HEK293 (cell line): Measurements from ENCODE around the gene BBS9.

ENCODE experiments used
- CTCF ChIA-PET: fragments of 350-600 bp; formaldehyde crosslinking; extraction: SDS; loops from one replicate; lab custom pipeline; 2021; ENCODE audit warnings: antibody characterized with exemption; lab: Yijun Ruan, JAX
- POLR2A ChIA-PET: fragments of 300-600 bp; formaldehyde crosslinking; extraction: SDS; loops from one replicate; lab custom pipeline; 2020; ENCODE audit warnings: antibody characterized with exemption, inconsistent platforms; lab: Yijun Ruan, JAX
- H3K27ac ChIP-seq: fragments of 200-500 bp; sonication (Bioruptor generic); 2 replicates; pipeline ENCODE4 v1.5.1; 2014; ENCODE audit warnings: low read depth, low read length, control low read depth, inconsistent platforms; ENCODE audit errors: extremely low read depth
- H3K36me3 ChIP-seq, 2 experiments: fragments of 200-500 bp in 1 of 2; sonication (Bioruptor generic) in 1 of 2; 1 replicate in 1 of 2; 2 replicates in 1 of 2; pipeline ENCODE4 v1.5.1; 2014 to 2017; ENCODE audit warnings: inconsistent platforms in 2 of 2, low read length in 2 of 2; ENCODE audit not compliant: control insufficient read depth in 2 of 2, insufficient read depth in 1 of 2
- H3K4me1 ChIP-seq: fragments of 200-500 bp; sonication (Bioruptor generic); 2 replicates; pipeline ENCODE4 v1.5.1; 2014; ENCODE audit warnings: mild to moderate bottlenecking, low read length, inconsistent platforms; ENCODE audit not compliant: control insufficient read depth, insufficient read depth
- H3K4me3 ChIP-seq: 2 replicates; pipeline ENCODE4 v1.5.1; 2011; ENCODE audit warnings: low read depth, mild to moderate bottlenecking, control low read depth, low read length, moderate library complexity
- H3K9me3 ChIP-seq: fragments of 200-500 bp; sonication (Bioruptor generic); 2 replicates; pipeline ENCODE4 v1.5.1; 2014; ENCODE audit warnings: low read depth, low read length, inconsistent platforms; ENCODE audit not compliant: control insufficient read depth, insufficient read depth
- BCL11B ChIP-seq: fragments of 450-650 bp; formaldehyde crosslinking; IDR thresholded peaks from 2 replicates; pipeline ENCODE4 v1.5.1; 2016; ENCODE audit warnings: low read depth, missing biosample characterization, missing genetic modification characterization
- GLI2 ChIP-seq: fragments of 450-650 bp; formaldehyde crosslinking; IDR thresholded peaks from 2 replicates; pipeline ENCODE4; 2017; ENCODE audit warnings: missing biosample characterization, missing genetic modification characterization, low read depth, borderline replicate concordance
- KLF16 ChIP-seq: fragments of 450-650 bp; formaldehyde crosslinking; IDR thresholded peaks from 2 replicates; pipeline ENCODE4 v1.5.1; 2017; ENCODE audit warnings: missing biosample characterization, missing genetic modification characterization
- PRDM1 ChIP-seq: fragments of 450-650 bp; formaldehyde crosslinking; IDR thresholded peaks from 2 replicates; pipeline ENCODE4; 2016; ENCODE audit warnings: missing biosample characterization, missing genetic modification characterization
- SETDB1 ChIP-seq: IDR thresholded peaks from one replicate; pipeline ENCODE4 v1.6.1; 2017; ENCODE audit warnings: mild to moderate bottlenecking, low read length, moderate library complexity, mixed read lengths; ENCODE audit not compliant: insufficient read length
- YY1 ChIP-seq: fragments of 450-650 bp; formaldehyde crosslinking; IDR thresholded peaks from 2 replicates; pipeline ENCODE4 v1.5.1; 2018; ENCODE audit warnings: missing biosample characterization, missing genetic modification characterization
- ZNF10 ChIP-seq: fragments of 450-650 bp; formaldehyde crosslinking; IDR thresholded peaks from 2 replicates; pipeline ENCODE4 v1.5.1; 2017; ENCODE audit warnings: missing biosample characterization, missing genetic modification characterization
- ZNF155 ChIP-seq: fragments of 450-650 bp; formaldehyde crosslinking; IDR thresholded peaks from 2 replicates; pipeline ENCODE4 v1.5.1; 2016; ENCODE audit warnings: missing biosample characterization, missing genetic modification characterization
- ZNF202 ChIP-seq: fragments of 450-650 bp; formaldehyde crosslinking; IDR thresholded peaks from 2 replicates; pipeline ENCODE4 v1.5.1; 2016; ENCODE audit warnings: missing biosample characterization, missing genetic modification characterization, borderline replicate concordance
- ZNF350 ChIP-seq: fragments of 450-650 bp; formaldehyde crosslinking; IDR thresholded peaks from 2 replicates; pipeline ENCODE4 v1.5.0; 2017; ENCODE audit warnings: missing biosample characterization, mild to moderate bottlenecking, missing genetic modification characterization
- ZNF391 ChIP-seq: fragments of 450-650 bp; formaldehyde crosslinking; IDR thresholded peaks from 2 replicates; pipeline ENCODE4 v1.5.1; 2016; ENCODE audit warnings: low read depth, missing biosample characterization, missing genetic modification characterization, borderline replicate concordance
- ZNF394 ChIP-seq: fragments of 450-650 bp; formaldehyde crosslinking; IDR thresholded peaks from 2 replicates; pipeline ENCODE4 v1.5.1; 2016; ENCODE audit warnings: missing biosample characterization, missing genetic modification characterization, mild to moderate bottlenecking, moderate library complexity, borderline replicate concordance
- ZNF560 ChIP-seq: fragments of 450-650 bp; formaldehyde crosslinking; IDR thresholded peaks from 2 replicates; pipeline ENCODE4 v1.5.1; 2017; ENCODE audit warnings: missing biosample characterization, missing genetic modification characterization, borderline replicate concordance
- ZNF76 ChIP-seq: fragments of 450-650 bp; formaldehyde crosslinking; IDR thresholded peaks from 2 replicates; pipeline ENCODE4; 2016; ENCODE audit warnings: low read depth, missing biosample characterization, missing genetic modification characterization, borderline replicate concordance
- ZNF777 ChIP-seq: fragments of 450-650 bp; formaldehyde crosslinking; IDR thresholded peaks from 2 replicates; pipeline ENCODE4 v1.5.1; 2017; ENCODE audit warnings: missing biosample characterization, missing genetic modification characterization, borderline replicate concordance
- TF ChIP-seq, protein P1 (sequence below): fragments of 450-650 bp; IDR thresholded peaks from 2 replicates; pipeline ENCODE4 v1.5.1; 2018; ENCODE audit warnings: missing biosample characterization, missing genetic modification characterization
- TF ChIP-seq, protein P2 (sequence below): fragments of 450-650 bp; formaldehyde crosslinking; conservative IDR thresholded peaks from 2 replicates; pipeline ENCODE4 v1.5.1; 2016; ENCODE audit warnings: low read depth, missing biosample characterization, missing genetic modification characterization
- TF ChIP-seq, protein P3 (sequence below): fragments of 450-650 bp; formaldehyde crosslinking; IDR thresholded peaks from 2 replicates; pipeline ENCODE4 v1.5.1; 2017; ENCODE audit warnings: missing biosample characterization, missing genetic modification characterization
- TF ChIP-seq, protein P4 (sequence below): fragments of 450-650 bp; formaldehyde crosslinking; IDR thresholded peaks from 2 replicates; pipeline ENCODE4 v1.5.1; 2016; ENCODE audit warnings: missing biosample characterization, missing genetic modification characterization

Gene BBS9

DNA sequence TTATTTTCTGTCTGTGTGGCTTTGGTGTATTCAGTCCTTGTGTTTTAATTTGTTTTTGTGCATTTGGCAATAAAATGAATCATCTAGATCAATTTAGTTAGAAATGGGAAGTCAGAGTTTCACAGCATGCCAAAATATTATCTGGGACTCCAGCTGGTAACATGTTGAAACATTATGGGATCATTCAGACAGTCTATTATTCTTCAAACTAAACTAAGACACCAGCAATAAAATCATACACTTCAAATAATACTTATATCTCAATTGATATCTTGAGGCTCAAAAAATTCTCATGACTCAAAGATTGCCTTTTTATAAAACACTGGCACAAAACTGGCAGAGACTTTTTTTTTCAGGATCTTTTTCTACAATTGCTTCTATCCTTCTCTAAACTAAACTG, 14.4 kb upstream of the BBS9 start (continued):
- TF ChIP-seq, protein P1, sequence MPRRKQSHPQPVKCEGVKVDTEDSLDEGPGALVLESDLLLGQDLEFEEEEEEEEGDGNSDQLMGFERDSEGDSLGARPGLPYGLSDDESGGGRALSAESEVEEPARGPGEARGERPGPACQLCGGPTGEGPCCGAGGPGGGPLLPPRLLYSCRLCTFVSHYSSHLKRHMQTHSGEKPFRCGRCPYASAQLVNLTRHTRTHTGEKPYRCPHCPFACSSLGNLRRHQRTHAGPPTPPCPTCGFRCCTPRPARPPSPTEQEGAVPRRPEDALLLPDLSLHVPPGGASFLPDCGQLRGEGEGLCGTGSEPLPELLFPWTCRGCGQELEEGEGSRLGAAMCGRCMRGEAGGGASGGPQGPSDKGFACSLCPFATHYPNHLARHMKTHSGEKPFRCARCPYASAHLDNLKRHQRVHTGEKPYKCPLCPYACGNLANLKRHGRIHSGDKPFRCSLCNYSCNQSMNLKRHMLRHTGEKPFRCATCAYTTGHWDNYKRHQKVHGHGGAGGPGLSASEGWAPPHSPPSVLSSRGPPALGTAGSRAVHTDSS (tag by site-specific recombination): no peak
- TF ChIP-seq BCL11B (tag by site-specific recombination): no peak

DNA sequence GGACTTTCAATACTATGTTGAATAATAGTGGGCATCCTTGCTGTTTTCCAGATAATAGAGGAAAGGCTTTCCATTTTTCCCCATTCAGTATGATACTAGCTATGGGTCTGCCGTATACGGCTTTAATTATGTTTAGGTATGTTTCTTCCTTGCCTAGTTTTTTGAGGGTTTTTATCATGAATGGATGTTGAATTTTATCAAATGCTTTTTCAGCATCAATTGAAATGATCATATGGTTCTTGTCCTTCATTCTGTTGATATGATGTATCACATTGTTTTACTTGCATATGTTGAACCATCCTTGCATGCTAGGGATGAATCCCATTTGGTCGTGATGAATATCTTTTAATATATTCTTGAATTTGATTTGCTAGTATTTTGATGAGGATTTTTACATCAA, 11.0 kb upstream of the BBS9 start:
- H3K27ac ChIP-seq: no peak overlapping the region
- no peaks in the 10 kb centered on the region for H3K9me3 ChIP-seq
- ChIA-PET POLR2A (no interaction called here), CTCF (no interaction called here)
- H3K4me3 ChIP-seq: no peak overlapping the region
- TF ChIP-seq PRDM1 (tag by site-specific recombination) (no peak), ZNF10 (tag by site-specific recombination) (no peak), ZNF76 (tag by site-specific recombination) (no peak), ZNF202 (no peak), ZNF391 (tag by site-specific recombination) (no peak), SETDB1 (no peak), YY1 (tag by site-specific recombination) (no peak), ZNF394 (no peak), ZNF350 (no peak), ZNF560 (no peak), KLF16 (tag by site-specific recombination) (no peak), GLI2 (no peak), ZNF155 (tag by site-specific recombination) (no peak), ZNF777 (no peak)
- TF ChIP-seq, protein P2, sequence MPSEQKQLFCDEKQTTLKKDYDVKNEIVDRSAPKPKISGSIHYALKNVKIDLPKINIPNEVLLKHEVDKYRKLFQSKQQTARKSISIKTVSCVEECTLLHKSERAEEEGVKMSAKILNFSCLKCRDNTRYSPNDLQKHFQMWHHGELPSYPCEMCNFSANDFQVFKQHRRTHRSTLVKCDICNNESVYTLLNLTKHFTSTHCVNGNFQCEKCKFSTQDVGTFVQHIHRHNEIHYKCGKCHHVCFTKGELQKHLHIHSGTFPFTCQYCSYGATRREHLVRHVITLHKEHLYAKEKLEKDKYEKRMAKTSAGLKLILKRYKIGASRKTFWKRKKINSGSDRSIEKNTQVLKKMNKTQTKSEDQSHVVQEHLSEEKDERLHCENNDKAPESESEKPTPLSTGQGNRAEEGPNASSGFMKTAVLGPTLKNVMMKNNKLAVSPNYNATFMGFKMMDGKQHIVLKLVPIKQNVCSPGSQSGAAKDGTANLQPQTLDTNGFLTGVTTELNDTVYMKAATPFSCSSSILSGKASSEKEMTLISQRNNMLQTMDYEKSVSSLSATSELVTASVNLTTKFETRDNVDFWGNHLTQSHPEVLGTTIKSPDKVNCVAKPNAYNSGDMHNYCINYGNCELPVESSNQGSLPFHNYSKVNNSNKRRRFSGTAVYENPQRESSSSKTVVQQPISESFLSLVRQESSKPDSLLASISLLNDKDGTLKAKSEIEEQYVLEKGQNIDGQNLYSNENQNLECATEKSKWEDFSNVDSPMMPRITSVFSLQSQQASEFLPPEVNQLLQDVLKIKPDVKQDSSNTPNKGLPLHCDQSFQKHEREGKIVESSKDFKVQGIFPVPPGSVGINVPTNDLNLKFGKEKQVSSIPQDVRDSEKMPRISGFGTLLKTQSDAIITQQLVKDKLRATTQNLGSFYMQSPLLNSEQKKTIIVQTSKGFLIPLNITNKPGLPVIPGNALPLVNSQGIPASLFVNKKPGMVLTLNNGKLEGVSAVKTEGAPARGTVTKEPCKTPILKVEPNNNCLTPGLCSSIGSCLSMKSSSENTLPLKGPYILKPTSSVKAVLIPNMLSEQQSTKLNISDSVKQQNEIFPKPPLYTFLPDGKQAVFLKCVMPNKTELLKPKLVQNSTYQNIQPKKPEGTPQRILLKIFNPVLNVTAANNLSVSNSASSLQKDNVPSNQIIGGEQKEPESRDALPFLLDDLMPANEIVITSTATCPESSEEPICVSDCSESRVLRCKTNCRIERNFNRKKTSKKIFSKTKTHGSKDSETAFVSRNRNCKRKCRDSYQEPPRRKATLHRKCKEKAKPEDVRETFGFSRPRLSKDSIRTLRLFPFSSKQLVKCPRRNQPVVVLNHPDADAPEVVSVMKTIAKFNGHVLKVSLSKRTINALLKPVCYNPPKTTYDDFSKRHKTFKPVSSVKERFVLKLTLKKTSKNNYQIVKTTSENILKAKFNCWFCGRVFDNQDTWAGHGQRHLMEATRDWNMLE (tag by site-specific recombination): no peak
- TF ChIP-seq, protein P3, sequence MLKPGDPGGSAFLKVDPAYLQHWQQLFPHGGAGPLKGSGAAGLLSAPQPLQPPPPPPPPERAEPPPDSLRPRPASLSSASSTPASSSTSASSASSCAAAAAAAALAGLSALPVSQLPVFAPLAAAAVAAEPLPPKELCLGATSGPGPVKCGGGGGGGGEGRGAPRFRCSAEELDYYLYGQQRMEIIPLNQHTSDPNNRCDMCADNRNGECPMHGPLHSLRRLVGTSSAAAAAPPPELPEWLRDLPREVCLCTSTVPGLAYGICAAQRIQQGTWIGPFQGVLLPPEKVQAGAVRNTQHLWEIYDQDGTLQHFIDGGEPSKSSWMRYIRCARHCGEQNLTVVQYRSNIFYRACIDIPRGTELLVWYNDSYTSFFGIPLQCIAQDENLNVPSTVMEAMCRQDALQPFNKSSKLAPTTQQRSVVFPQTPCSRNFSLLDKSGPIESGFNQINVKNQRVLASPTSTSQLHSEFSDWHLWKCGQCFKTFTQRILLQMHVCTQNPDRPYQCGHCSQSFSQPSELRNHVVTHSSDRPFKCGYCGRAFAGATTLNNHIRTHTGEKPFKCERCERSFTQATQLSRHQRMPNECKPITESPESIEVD: no peak
- TF ChIP-seq, protein P4, sequence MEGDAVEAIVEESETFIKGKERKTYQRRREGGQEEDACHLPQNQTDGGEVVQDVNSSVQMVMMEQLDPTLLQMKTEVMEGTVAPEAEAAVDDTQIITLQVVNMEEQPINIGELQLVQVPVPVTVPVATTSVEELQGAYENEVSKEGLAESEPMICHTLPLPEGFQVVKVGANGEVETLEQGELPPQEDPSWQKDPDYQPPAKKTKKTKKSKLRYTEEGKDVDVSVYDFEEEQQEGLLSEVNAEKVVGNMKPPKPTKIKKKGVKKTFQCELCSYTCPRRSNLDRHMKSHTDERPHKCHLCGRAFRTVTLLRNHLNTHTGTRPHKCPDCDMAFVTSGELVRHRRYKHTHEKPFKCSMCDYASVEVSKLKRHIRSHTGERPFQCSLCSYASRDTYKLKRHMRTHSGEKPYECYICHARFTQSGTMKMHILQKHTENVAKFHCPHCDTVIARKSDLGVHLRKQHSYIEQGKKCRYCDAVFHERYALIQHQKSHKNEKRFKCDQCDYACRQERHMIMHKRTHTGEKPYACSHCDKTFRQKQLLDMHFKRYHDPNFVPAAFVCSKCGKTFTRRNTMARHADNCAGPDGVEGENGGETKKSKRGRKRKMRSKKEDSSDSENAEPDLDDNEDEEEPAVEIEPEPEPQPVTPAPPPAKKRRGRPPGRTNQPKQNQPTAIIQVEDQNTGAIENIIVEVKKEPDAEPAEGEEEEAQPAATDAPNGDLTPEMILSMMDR (tag by site-specific recombination): no peak
- no peaks in the 10 kb centered on the region for H3K36me3 ChIP-seq
- H3K4me1 ChIP-seq: no peaks in the 10 kb centered on the region
